Activated CD8-positive, alpha-beta memory T cell treated with anti-CD3 and anti-CD28 coated beads for 36 hours (primary cell): ENCODE results near the gene KIR2DL3. TPM values are rescaled to one million over a fixed set of nuclear protein-coding genes. Genes with fewer than 3 reads are reported as not detected.
"Not testable (repeated sequence)": the region's sequence is repeated elsewhere in the genome, so short reads cannot be mapped to it uniquely, and the experiment has no call there.

Experiments used
- CTCF ChIA-PET: fragments of 350-600 bp; sonication (Branson Sonifier 250); formaldehyde crosslinking; loops from one replicate; lab custom pipeline; 2021; ENCODE audit warnings: antibody characterized with exemption; lab: Charles Lee
- POLR2A ChIA-PET: fragments of 350-600 bp; sonication (Branson Sonifier 250); formaldehyde crosslinking; loops from one replicate; lab custom pipeline; 2021; ENCODE audit warnings: antibody characterized with exemption; lab: Charles Lee
- total RNA-seq, 2 experiments: library from RNA; stranded (reverse); gene quantifications; one replicate each; pipeline ENCODE4 v1.2.3, GENCODE V29; 2021

The KIR2DL3 gene
- total RNA-seq, 2 experiments from 2014 or later, result 0.57 to 0.74 TPM

DNA sequence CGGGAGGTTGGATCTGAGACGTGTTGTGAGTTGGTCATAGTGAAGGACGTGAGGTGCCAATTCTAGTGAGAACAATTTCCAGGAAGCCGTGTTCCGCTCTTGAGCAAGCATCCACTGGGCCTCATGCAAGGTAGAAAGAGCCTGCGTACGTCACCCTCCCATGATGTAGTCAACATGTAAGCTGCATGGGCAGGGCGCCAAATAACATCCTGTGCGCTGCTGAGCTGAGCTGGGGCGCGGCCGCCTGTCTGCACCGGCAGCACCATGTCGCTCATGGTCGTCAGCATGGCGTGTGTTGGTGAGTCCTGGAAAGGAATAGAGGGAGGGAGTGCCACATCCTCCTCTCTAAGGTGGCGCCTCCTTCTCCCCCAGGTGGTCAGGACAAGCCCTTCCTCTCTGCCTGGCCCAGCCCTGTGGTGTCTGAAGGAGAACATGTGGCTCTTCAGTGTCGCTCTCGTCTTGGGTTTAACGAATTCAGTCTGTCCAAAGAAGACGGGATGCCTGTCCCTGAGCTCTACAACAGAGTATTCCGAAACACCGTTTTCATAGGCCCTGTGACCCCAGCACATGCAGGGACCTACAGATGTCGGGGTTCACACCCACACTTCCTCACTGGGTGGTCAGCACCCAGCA, 47.9 kb downstream of the KIR2DL3 start:
- POLR2A ChIA-PET, result not testable (repeated sequence)

DNA sequence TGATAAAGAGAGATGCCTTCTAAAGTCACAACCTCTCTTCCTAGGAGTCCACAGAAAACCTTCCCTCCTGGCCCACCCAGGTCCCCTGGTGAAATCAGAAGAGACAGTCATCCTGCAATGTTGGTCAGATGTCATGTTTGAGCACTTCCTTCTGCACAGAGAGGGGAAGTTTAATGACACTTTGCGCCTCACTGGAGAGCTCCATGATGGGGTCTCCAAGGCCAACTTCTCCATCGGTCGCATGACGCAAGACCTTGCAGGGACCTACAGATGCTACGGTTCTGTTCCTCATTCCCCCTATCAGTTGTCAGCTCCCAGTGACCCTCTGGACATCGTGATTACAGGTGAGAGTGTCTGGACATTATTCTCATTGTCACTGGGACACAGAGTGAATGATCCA, 49.8 kb downstream of the KIR2DL3 start:
- CTCF ChIA-PET, POLR2A ChIA-PET: not testable (repeated sequence)

More for the DNA sequence above, 47.9 kb downstream of the KIR2DL3 start:
- CTCF ChIA-PET, result not testable (repeated sequence)

DNA sequence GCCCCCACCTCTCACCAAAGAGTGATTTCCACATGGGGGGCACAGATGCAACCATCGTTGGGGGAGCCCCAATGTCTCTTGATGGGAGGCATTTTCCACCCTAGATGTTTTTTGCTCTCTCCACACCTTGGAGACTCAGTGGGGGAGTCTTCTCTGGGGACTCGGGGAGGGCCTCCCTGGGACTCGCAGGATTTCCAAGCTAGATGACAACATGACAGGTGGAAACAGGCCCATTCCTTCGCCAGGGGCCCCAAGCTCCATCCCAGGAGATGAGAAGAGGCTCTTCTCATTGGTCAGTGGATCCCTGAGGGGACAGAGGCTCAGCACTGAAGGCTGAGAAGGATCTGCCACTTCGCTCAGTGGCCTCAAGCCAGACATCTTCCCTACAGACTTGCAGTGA, 52.4 kb downstream of the KIR2DL3 start:
- ChIA-PET POLR2A (no interaction called here), CTCF (no interaction called here)

DNA sequence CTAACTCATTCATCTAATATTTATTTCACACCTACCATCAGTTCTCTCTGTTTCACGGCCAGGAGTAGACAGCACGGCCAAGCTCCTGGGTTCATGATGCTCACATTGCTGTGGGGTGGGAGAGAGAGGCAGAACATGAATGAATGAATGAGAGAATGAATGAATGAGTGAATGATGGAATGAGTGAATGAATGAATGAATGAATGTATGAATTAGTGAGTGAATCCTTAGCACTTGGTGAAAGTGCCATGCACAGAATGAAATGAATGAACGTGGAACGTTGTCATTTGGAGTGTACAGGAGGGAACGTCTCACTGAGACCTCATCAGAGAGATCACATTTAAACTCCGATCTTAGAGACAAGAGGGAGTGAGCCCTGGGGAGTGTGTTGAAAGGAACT, 53.2 kb downstream of the KIR2DL3 start:
- CTCF ChIA-PET, result no interaction called here
- POLR2A ChIA-PET, result no interaction called here

DNA sequence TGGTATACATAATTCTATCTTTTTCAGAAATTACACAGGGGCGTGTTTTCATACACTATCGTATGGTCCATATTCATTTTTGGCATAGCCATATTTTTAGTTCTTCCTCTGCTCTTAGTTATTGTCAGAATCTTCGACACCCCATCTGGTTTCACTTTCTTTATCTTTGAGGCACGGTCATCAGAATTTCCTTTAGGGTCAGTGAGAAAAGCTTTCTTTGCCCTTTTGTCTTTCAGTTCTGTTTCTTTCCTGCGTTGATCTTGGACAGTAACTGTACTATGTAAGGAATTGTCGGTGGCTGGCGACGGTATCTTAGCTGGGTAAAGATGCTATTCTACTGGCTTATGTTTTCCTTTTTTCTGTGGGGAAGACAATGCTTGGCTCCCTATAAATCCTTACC, 54.5 kb downstream of the KIR2DL3 start:
- POLR2A ChIA-PET, result no interaction called here
- CTCF ChIA-PET, result no interaction called here

DNA sequence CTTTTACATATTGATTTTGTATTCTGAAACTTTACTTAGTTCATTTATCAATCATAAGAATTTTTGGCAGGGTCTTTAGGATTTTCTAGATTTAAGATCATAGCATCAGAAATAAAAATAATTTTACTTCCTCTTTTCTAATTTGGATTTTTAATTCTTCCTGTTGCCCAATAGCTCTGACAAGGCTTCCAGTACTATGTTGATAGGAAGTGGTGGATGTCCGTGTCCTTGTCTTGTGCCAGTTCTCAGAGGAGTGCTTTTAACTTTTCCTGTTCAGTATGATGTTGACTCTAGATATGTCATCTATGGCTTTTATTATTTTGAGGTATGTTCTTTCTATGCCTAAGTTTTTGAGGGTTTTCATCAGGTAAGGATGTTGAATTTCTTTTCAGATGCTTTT, 57.4 kb downstream of the KIR2DL3 start:
- POLR2A ChIA-PET, result no interaction called here
- CTCF ChIA-PET, result interaction anchor here (0.7 kb wide), 1 partner anchor 1196 kb away, joined by 3 read pairs; no protein-coding TSS in a partner anchor

Other genes starting within 250 kb of the KIR2DL3 start
- 1 to 10 TPM; 1.8 to 2.2 TPM for gene LAIR2, start 235.7 kb upstream of the KIR2DL3 start, total RNA-seq
- gene LILRA2, start 164.7 kb upstream of the KIR2DL3 start, total RNA-seq, result not detected
- not detected for gene LILRA1, start 144.9 kb upstream of the KIR2DL3 start, total RNA-seq
- 1 to 10 TPM; 1.2 to 1.5 TPM for gene LILRB1, start 108.0 kb upstream of the KIR2DL3 start, total RNA-seq
- not detected for gene LILRB4, start 75.5 kb upstream of the KIR2DL3 start, total RNA-seq
- gene KIR3DL3, start 14.1 kb upstream of the KIR2DL3 start, total RNA-seq, result not detected
- gene KIR2DL1, start 31.3 kb downstream of the KIR2DL3 start, total RNA-seq, result under 1 TPM; 0.34 to 0.42 TPM
- gene KIR2DL4, start 65.1 kb downstream of the KIR2DL3 start, total RNA-seq, result under 1 TPM; 0.13 to 0.21 TPM
- under 1 TPM; 0.23 to 0.38 TPM for gene KIR3DL1, start 78.0 kb downstream of the KIR2DL3 start, total RNA-seq
- under 1 TPM; 0.21 to 0.42 TPM for gene KIR2DS4, start 94.2 kb downstream of the KIR2DL3 start, total RNA-seq
- gene KIR3DL2, start 111.9 kb downstream of the KIR2DL3 start, total RNA-seq, result under 1 TPM; 0.34 to 0.40 TPM
- gene FCAR, start 135.7 kb downstream of the KIR2DL3 start, total RNA-seq, result not detected
- under 1 TPM; 0.38 to 0.44 TPM for gene NCR1, start 167.6 kb downstream of the KIR2DL3 start, total RNA-seq
- gene NLRP7, start 209.0 kb downstream of the KIR2DL3 start, total RNA-seq, result not detected
- 10 to 100 TPM; 14.1 to 14.3 TPM for gene NLRP2, start 227.9 kb downstream of the KIR2DL3 start, total RNA-seq